HEK293 (cell line): Measurements from ENCODE around the gene HERC4.

ENCODE experiments used
- BCL11B ChIP-seq: fragments of 450-650 bp; formaldehyde crosslinking; IDR thresholded peaks from 2 replicates; pipeline ENCODE4 v1.5.1; 2016; ENCODE audit warnings: low read depth, missing biosample characterization, missing genetic modification characterization
- FEZF1 ChIP-seq: fragments of 450-650 bp; formaldehyde crosslinking; IDR thresholded peaks from 2 replicates; pipeline ENCODE4 v1.5.1; 2016; ENCODE audit warnings: missing biosample characterization, missing genetic modification characterization
- GLIS1 ChIP-seq: fragments of 450-650 bp; formaldehyde crosslinking; IDR thresholded peaks from 2 replicates; pipeline ENCODE4 v1.5.1; 2016; ENCODE audit warnings: missing biosample characterization, missing genetic modification characterization
- KLF16 ChIP-seq: fragments of 450-650 bp; formaldehyde crosslinking; IDR thresholded peaks from 2 replicates; pipeline ENCODE4 v1.5.1; 2017; ENCODE audit warnings: missing biosample characterization, missing genetic modification characterization
- KLF8 ChIP-seq: fragments of 450-650 bp; formaldehyde crosslinking; IDR thresholded peaks from 2 replicates; pipeline ENCODE4 v1.5.1; 2016; ENCODE audit warnings: missing biosample characterization, missing genetic modification characterization
- KLF9 ChIP-seq: fragments of 450-650 bp; formaldehyde crosslinking; IDR thresholded peaks from 2 replicates; pipeline ENCODE4 v1.5.1; 2016; ENCODE audit warnings: missing biosample characterization, missing genetic modification characterization, low read depth
- PRDM10 ChIP-seq: fragments of 450-650 bp; formaldehyde crosslinking; IDR thresholded peaks from 2 replicates; pipeline ENCODE4 v1.5.1; 2016; ENCODE audit warnings: missing biosample characterization, missing genetic modification characterization
- SP7 ChIP-seq: fragments of 450-650 bp; formaldehyde crosslinking; IDR thresholded peaks from 2 replicates; pipeline ENCODE4 v1.5.1; 2016; ENCODE audit warnings: missing biosample characterization, missing genetic modification characterization
- ZBTB11 ChIP-seq: fragments of 450-650 bp; formaldehyde crosslinking; conservative IDR thresholded peaks from 2 replicates; pipeline ENCODE4 v1.5.1; 2016; ENCODE audit warnings: low read depth, missing biosample characterization, missing genetic modification characterization
- ZBTB8A ChIP-seq: fragments of 450-650 bp; formaldehyde crosslinking; IDR thresholded peaks from 2 replicates; pipeline ENCODE4 v1.5.1; 2016; ENCODE audit warnings: missing biosample characterization, missing genetic modification characterization
- ZFP3 ChIP-seq: fragments of 450-650 bp; formaldehyde crosslinking; IDR thresholded peaks from 2 replicates; pipeline ENCODE4 v1.5.1; 2016; ENCODE audit warnings: low read depth, missing biosample characterization, missing genetic modification characterization
- ZNF202 ChIP-seq: fragments of 450-650 bp; formaldehyde crosslinking; IDR thresholded peaks from 2 replicates; pipeline ENCODE4 v1.5.1; 2016; ENCODE audit warnings: missing biosample characterization, missing genetic modification characterization, borderline replicate concordance
- ZNF248 ChIP-seq: fragments of 450-650 bp; formaldehyde crosslinking; IDR thresholded peaks from 2 replicates; pipeline ENCODE4 v1.5.1; 2017; ENCODE audit warnings: missing biosample characterization, missing genetic modification characterization
- ZNF335 ChIP-seq: fragments of 450-650 bp; formaldehyde crosslinking; conservative IDR thresholded peaks from 2 replicates; pipeline ENCODE4 v1.5.1; 2016; ENCODE audit warnings: missing biosample characterization, missing genetic modification characterization
- ZNF341 ChIP-seq: fragments of 450-650 bp; formaldehyde crosslinking; IDR thresholded peaks from 2 replicates; pipeline ENCODE4; 2016; ENCODE audit warnings: low read depth, missing biosample characterization, missing genetic modification characterization
- ZNF362 ChIP-seq: fragments of 450-650 bp; formaldehyde crosslinking; IDR thresholded peaks from 2 replicates; pipeline ENCODE4 v1.5.1; 2016; ENCODE audit warnings: missing biosample characterization, missing genetic modification characterization
- ZNF391 ChIP-seq: fragments of 450-650 bp; formaldehyde crosslinking; IDR thresholded peaks from 2 replicates; pipeline ENCODE4 v1.5.1; 2016; ENCODE audit warnings: low read depth, missing biosample characterization, missing genetic modification characterization, borderline replicate concordance
- ZNF449 ChIP-seq: fragments of 450-650 bp; formaldehyde crosslinking; IDR thresholded peaks from 2 replicates; pipeline ENCODE4 v1.5.1; 2017; ENCODE audit warnings: missing biosample characterization, mild to moderate bottlenecking, missing genetic modification characterization, moderate library complexity
- ZNF510 ChIP-seq: fragments of 450-650 bp; formaldehyde crosslinking; IDR thresholded peaks from 2 replicates; pipeline ENCODE4 v1.5.1; 2018; ENCODE audit warnings: mild to moderate bottlenecking, missing genetic modification characterization, missing biosample characterization; ENCODE audit not compliant: insufficient replicate concordance
- ZNF514 ChIP-seq: fragments of 450-650 bp; formaldehyde crosslinking; IDR thresholded peaks from 2 replicates; pipeline ENCODE4 v1.5.1; 2016; ENCODE audit warnings: missing biosample characterization, missing genetic modification characterization
- ZNF555 ChIP-seq: fragments of 450-650 bp; formaldehyde crosslinking; conservative IDR thresholded peaks from 2 replicates; pipeline ENCODE4 v1.5.1; 2017; ENCODE audit warnings: missing biosample characterization, mild to moderate bottlenecking, missing genetic modification characterization, inconsistent platforms
- ZNF558 ChIP-seq: fragments of 450-650 bp; formaldehyde crosslinking; IDR thresholded peaks from 2 replicates; pipeline ENCODE4 v1.5.1; 2016; ENCODE audit warnings: missing biosample characterization, missing genetic modification characterization
- ZNF645 ChIP-seq: fragments of 450-650 bp; formaldehyde crosslinking; IDR thresholded peaks from 2 replicates; pipeline ENCODE4; 2016; ENCODE audit warnings: missing biosample characterization, missing genetic modification characterization
- ZNF692 ChIP-seq: fragments of 450-650 bp; formaldehyde crosslinking; IDR thresholded peaks from 2 replicates; pipeline ENCODE4 v1.5.1; 2016; ENCODE audit warnings: missing biosample characterization, missing genetic modification characterization

HERC4 gene

GRCh38 chr10:67884842-67885670, 190.0 kb downstream of the HERC4 start (continued):
- peak; percentile 26 for TF ChIP-seq ZNF692
- peak; percentile 40; the same call in 1 of the 2 replicates for TF ChIP-seq ZBTB11 (tag by site-specific recombination)
- TF ChIP-seq ZNF248 (tag by site-specific recombination), result no peak
- no peak for TF ChIP-seq BCL11B
- no peak for TF ChIP-seq ZNF202 (tag by site-specific recombination)
- TF ChIP-seq ZFP3 (tag by site-specific recombination), result no peak
- peak; percentile 26; the same call in 1 of the 2 replicates for TF ChIP-seq PRDM10
- peak; percentile 74 for TF ChIP-seq KLF8
- no peak for TF ChIP-seq ZNF391 (tag by site-specific recombination)
- TF ChIP-seq GLIS1 (tag by site-specific recombination), result no peak
- TF ChIP-seq ZNF510 (tag by site-specific recombination), result no peak
- TF ChIP-seq KLF9, result peak; percentile 11; the same call in 1 of the 2 replicates
- TF ChIP-seq ZNF335, result peak; percentile 62; the same call in 1 of the 2 replicates
- TF ChIP-seq ZNF558 (tag by site-specific recombination), result no peak
- peak; percentile 86 for TF ChIP-seq ZNF341
- no peak; the same call in none of the 2 replicates for TF ChIP-seq SP7 (tag by site-specific recombination)
- TF ChIP-seq ZNF555 (tag by site-specific recombination), result no peak
- no peak for TF ChIP-seq ZNF514 (tag by site-specific recombination)
- TF ChIP-seq ZNF645, result no peak
- TF ChIP-seq ZNF449, result no peak; the same call in 1 of the 2 replicates
- no peak for TF ChIP-seq ZNF362 (tag by site-specific recombination)
- no peak for TF ChIP-seq FEZF1 (tag by site-specific recombination)
- TF ChIP-seq ZBTB8A (tag by site-specific recombination), result no peak
- peak; percentile 24; the same call in 1 of the 2 replicates for TF ChIP-seq KLF16 (tag by site-specific recombination)
